ENCODE data around the gene MEGF6.

MEGF6 gene

DNA sequence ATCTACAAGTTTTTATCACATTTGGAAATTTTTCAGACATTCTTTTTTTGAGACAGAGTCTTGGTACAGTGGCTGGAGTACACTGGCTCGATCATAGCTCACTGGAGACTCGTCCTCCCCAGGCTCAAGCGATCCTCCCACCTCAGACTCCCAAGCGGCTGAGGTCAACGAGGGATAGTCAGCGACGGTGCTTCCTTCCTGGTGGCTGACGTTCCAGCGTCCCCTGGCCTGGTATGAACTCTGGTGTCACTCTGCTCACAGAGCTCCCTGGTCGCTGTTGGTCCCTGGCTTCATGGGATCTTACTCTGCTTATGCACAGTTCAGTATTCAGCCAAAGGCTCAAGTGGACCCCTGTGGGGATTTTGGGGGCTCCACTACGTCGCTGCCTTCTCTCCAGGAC is 160.3 kb downstream of the MEGF6 start:
- no peak for DNase-seq (ENCODE audit: extremely low read depth, low read depth)
- TF ChIP-seq, protein P1, sequence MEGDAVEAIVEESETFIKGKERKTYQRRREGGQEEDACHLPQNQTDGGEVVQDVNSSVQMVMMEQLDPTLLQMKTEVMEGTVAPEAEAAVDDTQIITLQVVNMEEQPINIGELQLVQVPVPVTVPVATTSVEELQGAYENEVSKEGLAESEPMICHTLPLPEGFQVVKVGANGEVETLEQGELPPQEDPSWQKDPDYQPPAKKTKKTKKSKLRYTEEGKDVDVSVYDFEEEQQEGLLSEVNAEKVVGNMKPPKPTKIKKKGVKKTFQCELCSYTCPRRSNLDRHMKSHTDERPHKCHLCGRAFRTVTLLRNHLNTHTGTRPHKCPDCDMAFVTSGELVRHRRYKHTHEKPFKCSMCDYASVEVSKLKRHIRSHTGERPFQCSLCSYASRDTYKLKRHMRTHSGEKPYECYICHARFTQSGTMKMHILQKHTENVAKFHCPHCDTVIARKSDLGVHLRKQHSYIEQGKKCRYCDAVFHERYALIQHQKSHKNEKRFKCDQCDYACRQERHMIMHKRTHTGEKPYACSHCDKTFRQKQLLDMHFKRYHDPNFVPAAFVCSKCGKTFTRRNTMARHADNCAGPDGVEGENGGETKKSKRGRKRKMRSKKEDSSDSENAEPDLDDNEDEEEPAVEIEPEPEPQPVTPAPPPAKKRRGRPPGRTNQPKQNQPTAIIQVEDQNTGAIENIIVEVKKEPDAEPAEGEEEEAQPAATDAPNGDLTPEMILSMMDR (IDR thresholded peaks at IDR 0.05; ENCODE audit: low read depth, low read length): no peak

DNA sequence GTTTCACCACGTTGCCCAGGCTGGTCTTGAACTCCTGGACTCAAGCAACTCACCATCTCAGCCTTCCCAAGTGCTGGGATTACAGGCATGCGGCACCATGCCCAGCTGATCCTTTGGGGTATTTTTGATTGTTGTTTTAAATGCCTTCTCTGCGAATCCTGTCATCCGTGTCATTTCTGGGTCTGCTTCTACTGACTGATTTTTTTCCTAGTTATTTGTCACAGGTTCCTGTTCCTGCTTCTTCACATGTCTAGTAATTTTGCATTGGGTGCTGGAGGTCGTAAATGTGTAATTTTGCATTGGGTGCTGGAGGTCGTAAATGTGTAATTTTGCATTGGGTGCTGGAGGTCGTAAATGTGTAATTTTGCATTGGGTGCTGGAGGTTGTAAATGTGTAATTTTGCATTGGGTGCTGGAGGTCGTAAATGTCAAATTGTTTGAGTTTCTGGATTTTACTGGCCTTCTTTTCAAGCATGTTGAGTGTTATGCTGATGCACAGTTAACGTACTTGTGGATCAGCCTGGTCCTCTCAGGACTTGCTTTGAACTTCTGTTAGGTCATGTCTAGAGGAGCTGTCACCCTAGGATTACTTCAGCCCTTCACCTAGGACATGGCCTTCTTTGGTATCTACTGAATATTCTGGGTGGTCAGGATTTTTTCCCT is 161.0 kb downstream of the MEGF6 start:
- TF ChIP-seq, protein P1 (IDR thresholded peaks at IDR 0.05; ENCODE audit: low read depth, low read length): no peak

DNA sequence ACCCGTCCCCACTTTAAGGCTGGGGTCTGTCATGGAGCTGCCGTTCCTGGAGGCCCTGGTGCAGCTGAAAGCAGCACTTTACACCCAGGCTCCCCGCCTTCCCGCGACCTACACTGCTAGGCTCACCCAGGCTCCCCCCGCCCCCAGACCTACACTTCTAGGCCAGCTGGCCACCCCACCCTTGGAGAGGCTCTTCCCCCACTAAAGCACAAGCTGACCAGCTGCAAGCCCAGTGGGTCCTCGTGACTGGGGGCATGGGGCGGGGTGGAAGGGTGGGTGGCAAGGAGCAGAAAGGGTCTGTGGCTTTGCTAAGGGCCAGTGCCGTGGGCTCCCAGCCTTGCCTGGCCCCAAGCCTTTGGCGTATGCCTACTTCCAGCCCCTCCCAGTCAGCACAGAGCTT is 166.6 kb downstream of the MEGF6 start:
- no peak for DNase-seq (ENCODE audit: extremely low read depth, low read depth)
- TF ChIP-seq, protein P1 (IDR thresholded peaks at IDR 0.05; ENCODE audit: low read depth, low read length): no peak

More for the DNA sequence above, 161.0 kb downstream of the MEGF6 start:
- DNase-seq (ENCODE audit: extremely low read depth, low read depth): no peak

DNA sequence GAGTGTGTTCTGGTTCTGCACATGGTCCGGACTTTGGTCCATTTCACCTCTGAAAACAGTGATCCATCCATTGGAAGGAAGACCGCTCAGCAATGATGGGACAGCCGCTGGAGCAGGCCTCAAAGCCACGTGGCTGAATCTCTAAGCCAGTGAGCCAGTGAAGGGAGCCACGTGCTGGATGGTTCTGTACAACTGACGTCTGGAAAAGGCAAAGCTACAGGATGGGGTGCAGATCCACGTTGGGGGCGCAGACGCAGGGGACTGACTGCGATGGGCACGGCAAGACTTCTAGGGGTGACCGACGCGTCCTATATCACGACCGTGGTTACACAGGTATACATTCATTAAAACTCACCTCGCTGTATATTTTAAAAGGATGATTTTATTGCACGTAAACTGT is 167.0 kb downstream of the MEGF6 start:
- TF ChIP-seq, protein P1 (IDR thresholded peaks at IDR 0.05; ENCODE audit: low read depth, low read length): no peak
- DNase-seq (ENCODE audit: extremely low read depth, low read depth): no peak

DNA sequence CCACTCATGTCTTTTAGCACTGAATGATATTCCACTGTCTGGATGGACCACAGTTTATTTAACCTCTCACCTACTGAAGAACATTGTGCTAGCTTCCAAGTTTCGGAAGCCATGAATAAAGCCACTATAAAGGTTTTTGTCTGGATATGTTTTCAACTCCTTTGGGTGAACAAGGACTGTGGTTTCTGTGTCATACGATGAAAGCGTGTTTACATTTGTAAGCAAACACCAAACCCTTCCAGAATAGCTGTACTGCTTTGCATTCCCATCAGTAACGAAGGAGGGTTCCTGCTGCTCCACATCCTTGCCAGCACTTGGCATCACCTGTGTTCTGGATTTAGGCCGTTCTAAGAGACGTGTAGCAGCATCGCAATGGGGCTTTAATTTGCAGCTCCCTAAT is 167.5 kb downstream of the MEGF6 start:
- DNase-seq (ENCODE audit: extremely low read depth, low read depth): no peak
- TF ChIP-seq, protein P1 (IDR thresholded peaks at IDR 0.05; ENCODE audit: low read depth, low read length): no peak

DNA sequence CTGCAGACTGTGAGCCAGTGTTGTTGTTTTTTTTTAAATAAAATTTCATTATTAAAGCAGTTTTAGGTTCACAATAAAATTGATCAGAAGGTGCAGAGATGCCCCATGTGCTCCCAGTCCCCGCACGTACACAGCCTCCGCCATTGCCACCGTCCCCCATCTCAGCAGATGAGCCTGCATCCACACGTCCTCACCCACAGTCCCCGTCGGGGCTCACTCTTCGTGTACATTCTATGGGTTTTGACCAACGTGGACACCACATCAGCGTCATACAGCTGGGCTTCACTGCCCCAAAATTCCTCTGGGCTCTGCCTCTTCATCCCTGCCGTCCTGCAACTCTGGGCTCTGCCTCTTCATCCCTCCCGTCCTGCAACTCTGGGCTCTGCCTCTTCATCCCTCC is 168.4 kb downstream of the MEGF6 start:
- DNase-seq (ENCODE audit: extremely low read depth, low read depth): no peak
- TF ChIP-seq, protein P1 (IDR thresholded peaks at IDR 0.05; ENCODE audit: low read depth, low read length): no peak

DNA sequence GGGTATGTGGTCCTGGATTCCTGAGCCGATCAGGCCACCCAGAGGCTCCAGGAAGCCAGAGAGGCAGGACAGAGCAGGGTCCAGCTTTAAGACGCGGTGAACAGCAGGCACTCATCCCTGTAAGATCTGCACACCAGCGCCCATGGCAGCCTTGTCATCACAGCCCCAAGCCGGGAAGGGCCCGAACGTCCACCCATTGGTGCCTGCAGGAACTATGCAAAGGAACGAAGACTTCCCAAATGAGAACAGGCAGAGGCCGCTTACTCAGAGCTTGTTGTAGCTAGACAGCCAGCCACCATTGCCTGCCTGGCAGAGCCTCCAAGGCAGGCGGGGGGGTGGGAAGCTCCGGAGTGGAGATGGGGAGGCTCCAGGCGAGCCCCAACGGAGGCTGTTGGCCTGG is 169.0 kb downstream of the MEGF6 start:
- no peak for DNase-seq (ENCODE audit: extremely low read depth, low read depth)
- TF ChIP-seq, protein P1 (IDR thresholded peaks at IDR 0.05; ENCODE audit: low read depth, low read length): no peak
